Transverse colon (tissue), 4 donors: ENCODE results near the gene ADSL. TPM values are rescaled to one million over a fixed set of nuclear protein-coding genes. Genes with fewer than 3 reads are reported as not detected.

Source experiments
- DNase-seq: peaks from one replicate; pipeline ENCODE4 v3.0.0-alpha.2; 2019
- H3K27ac ChIP-seq, 4 donors: fragments of 200-600 bp; sonication (generic); 2 replicates each; pipeline ENCODE4 v1.5.1; 2016 to 2018; ENCODE audit warnings: inconsistent platforms in 4 of 4
- H3K27me3 ChIP-seq: fragments of 200-600 bp; sonication (generic); 2 replicates; pipeline ENCODE4 v1.5.1; 2017; ENCODE audit warnings: inconsistent platforms
- H3K36me3 ChIP-seq, 4 donors: fragments of 200-600 bp; sonication (generic); 2 replicates each; pipeline ENCODE4 v1.5.1; 2017 to 2019; ENCODE audit warnings: inconsistent platforms in 4 of 4
- H3K4me1 ChIP-seq, 4 donors: fragments of 200-600 bp; sonication (generic); 2 replicates each; pipeline ENCODE4 v1.5.1; 2017 to 2020; ENCODE audit warnings: inconsistent platforms in 4 of 4
- H3K4me3 ChIP-seq, 4 donors: fragments of 200-600 bp; sonication (generic); 1 replicate in 1 of 4; 2 replicates in 3 of 4; pipeline versions ENCODE4 v1.5.1 to v1.6.1; 2017 to 2019; ENCODE audit warnings: inconsistent platforms in 4 of 4
- H3K9me3 ChIP-seq, 2 donors: fragments of 200-600 bp; sonication (generic); 2 replicates each; pipeline ENCODE4 v1.5.1; 2017 to 2019; ENCODE audit warnings: inconsistent platforms in 2 of 2
- CTCF ChIP-seq, 5 experiments: fragments of 200-600 bp in 3 of 5; fragments of 450-650 bp in 2 of 5; sonication (generic) in 3 of 5; IDR thresholded peaks; 1 replicate in 2 of 5; 2 replicates in 3 of 5; pipeline ENCODE4 v1.5.1; 2016 to 2017; ENCODE audit warnings: antibody characterized with exemption in 5 of 5, inconsistent platforms in 3 of 5, mild to moderate bottlenecking in 2 of 5, moderate library complexity in 1 of 5
- EP300 ChIP-seq: sonication (generic); formaldehyde crosslinking; IDR thresholded peaks from one replicate; pipeline ENCODE4 v1.6.1; 2017; ENCODE audit warnings: antibody characterized with exemption, low read depth
- POLR2A ChIP-seq: fragments of 450-650 bp; IDR thresholded peaks from one replicate; pipeline ENCODE4 v1.6.1; 2016; ENCODE audit warnings: antibody characterized with exemption, mild to moderate bottlenecking, moderate library complexity
- POLR2AphosphoS5 ChIP-seq, 3 donors: sonication (generic); formaldehyde crosslinking; IDR thresholded peaks; one replicate each; pipeline ENCODE4 v1.6.1; 2016; ENCODE audit warnings: antibody characterized with exemption in 3 of 3
- WGBS, 2 donors: methylation state at CpG; one replicate each; pipeline ENCODE4 v1.1.5; 2018; ENCODE audit warnings: low coverage in 1 of 2; 5-methylcytosine and 5-hydroxymethylcytosine counted together
- in situ Hi-C, 4 donors: fragments of 200-750 bp; cut with MboI; loops; one replicate each; pipeline versions ENCODE4 v1.15.0 to v1.15.1; 2017; ENCODE audit warnings: low sequenced_read_pairs in 3 of 4, low pct_ligation_motif_present in 1 of 4, low pct_unique_long_range_greater_than_20kb in 1 of 4
- intact Hi-C: fragments of 100-400 bp; cut with DNase I; formaldehyde crosslinking; loops from one replicate; pipeline ENCODE4 v1.15.1; 2023; ENCODE audit warnings: low total_unique reads
- total RNA-seq, 4 donors: library from RNA; depleted of rRNA; stranded (reverse); fragments of >200 nt; gene quantifications; one replicate each; pipeline ENCODE4 v1.1.0, GENCODE V29; 2016

ADSL gene
- total RNA-seq, 4 donors from 2014 or later = 13.5 to 70.7 (median 41.8) TPM

DNA sequence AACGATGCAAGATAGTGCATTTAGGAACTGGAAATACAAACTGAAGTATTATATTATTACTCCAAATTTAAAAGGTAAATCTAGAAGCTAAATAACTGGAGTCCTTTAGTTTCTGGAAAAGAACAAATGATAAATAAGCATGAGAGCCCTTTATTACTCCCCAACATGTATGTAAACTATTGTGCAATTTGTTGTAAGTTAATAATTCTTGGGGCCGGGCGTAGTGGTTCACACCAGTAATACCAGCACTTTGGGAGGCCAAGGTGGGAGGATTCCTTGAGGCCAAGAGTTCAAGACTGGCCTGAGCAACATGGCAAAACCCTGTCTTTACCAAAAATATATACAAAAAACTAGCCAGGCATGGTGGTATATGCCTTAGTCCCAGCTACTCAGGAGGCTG is 35.2 kb downstream of the ADSL start:
- in situ Hi-C loops (no loop called here), intact Hi-C loops (no loop called here)
- TF ChIP-seq POLR2A = no peak
- TF ChIP-seq POLR2AphosphoS5 (IDR thresholded peaks at IDR 0.05) = no peak
- TF ChIP-seq EP300 = no peak
- TF ChIP-seq CTCF (IDR thresholded peaks at IDR 0.05) = no peak
- Histone ChIP-seq H3K4me3 (no peak overlapping the region), H3K9me3 (no peaks in the 10 kb centered on the region), H3K4me1 (peaks cover 0 to 26% (median 15%) of the 10 kb centered on the region in 4 donors), H3K27me3 (no peaks in the 10 kb centered on the region), H3K36me3 (no peaks in the 10 kb centered on the region), H3K27ac (no peak overlapping the region)
- WGBS, 2 donors = 83 to 87% methylated on average over 3 of the region's 3 CpGs
- no peak for DNase-seq

GRCh38 chr22:40383905-40384304 is 37.6 kb downstream of the ADSL start:
- H3K4me1 ChIP-seq = peaks cover 6 to 48% (median 17%) of the 10 kb centered on the region in 4 donors
- H3K27me3 ChIP-seq = no peaks in the 10 kb centered on the region
- H3K36me3 ChIP-seq = no peaks in the 10 kb centered on the region
- no peak overlapping the region for H3K27ac ChIP-seq
- TF ChIP-seq POLR2A = no peak
- TF ChIP-seq EP300 = no peak
- no peak for TF ChIP-seq POLR2AphosphoS5 (IDR thresholded peaks at IDR 0.05)
- TF ChIP-seq CTCF (IDR thresholded peaks at IDR 0.05) = no peak
- H3K4me3 ChIP-seq = no peak overlapping the region
- no peaks in the 10 kb centered on the region for H3K9me3 ChIP-seq
- WGBS, 2 donors = 71 to 84% methylated on average over 1 to 3 of the region's 3 CpGs
- intact Hi-C loops = no loop called here
- in situ Hi-C loops = no loop called here
- no peak for DNase-seq

DNA sequence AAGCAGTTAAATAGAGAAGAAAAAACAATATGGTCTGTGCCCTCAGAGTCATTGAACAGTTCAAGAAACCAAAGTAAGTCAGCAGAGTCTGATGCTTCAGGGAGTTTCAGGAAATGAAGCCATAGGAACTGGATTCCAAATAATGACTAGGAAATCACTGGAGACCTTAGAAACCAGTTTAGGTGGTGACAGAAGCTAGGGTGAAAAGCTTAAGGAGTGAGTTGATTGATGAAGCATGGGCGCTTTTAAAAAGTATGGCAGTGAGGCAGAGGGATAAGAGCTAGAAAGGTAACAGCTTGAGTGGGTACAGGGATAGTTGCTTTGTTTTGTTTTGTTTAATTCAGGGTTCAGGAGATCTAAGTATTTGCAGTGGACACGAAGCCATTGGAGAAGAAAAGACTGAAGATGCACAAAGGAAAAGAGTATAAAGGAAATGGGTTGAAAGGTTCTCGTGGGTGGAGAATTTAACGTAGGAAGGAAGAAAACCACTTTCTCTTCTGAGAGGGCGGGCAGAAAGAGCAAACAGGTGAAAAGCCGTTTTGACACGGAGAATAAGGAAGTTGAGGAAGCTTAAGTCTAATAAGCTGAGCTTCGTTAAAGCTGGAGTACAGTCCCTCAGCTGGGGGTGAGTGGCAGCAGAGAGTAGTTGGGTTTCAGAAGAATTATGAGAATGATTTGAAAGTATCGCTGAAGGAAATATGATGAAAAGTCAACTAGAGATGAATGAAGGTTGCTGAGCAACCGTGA is 38.9 kb downstream of the ADSL start:
- H3K36me3 ChIP-seq = no peaks in the 10 kb centered on the region
- H3K9me3 ChIP-seq = no peaks in the 10 kb centered on the region
- TF ChIP-seq POLR2AphosphoS5 (IDR thresholded peaks at IDR 0.05) = no peak
- TF ChIP-seq CTCF (IDR thresholded peaks at IDR 0.05) = peak in 2 of 5 experiments; percentile 21 to 27
- TF ChIP-seq POLR2A = no peak
- TF ChIP-seq EP300 = no peak
- peak overlapping the region in 2 of 4 donors; percentile 4 to 31 for H3K4me3 ChIP-seq
- intact Hi-C loops = no loop called here
- peaks cover 6 to 50% (median 17%) of the 10 kb centered on the region in 4 donors for H3K4me1 ChIP-seq
- in situ Hi-C loops = no loop called here
- 34 to 42% methylated on average over 9 to 10 of the region's 10 CpGs for WGBS, 2 donors
- peak overlapping the region; percentile 46 to 82 (median 77) for H3K27ac ChIP-seq
- H3K27me3 ChIP-seq = no peaks in the 10 kb centered on the region
- DNase-seq = peak; percentile 34

- peak overlapping the region; percentile 62 to 82 (median 77) for H3K27ac ChIP-seq
- TF ChIP-seq POLR2AphosphoS5 (IDR thresholded peaks at IDR 0.05) = peak in 2 of 3 donors; percentile 43 to 53
- no peak for TF ChIP-seq CTCF (IDR thresholded peaks at IDR 0.05)
- TF ChIP-seq POLR2A = peak; percentile 47
- intact Hi-C loops = no loop called here
- DNase-seq = peak; percentile 53
- no peaks in the 10 kb centered on the region for H3K36me3 ChIP-seq
- H3K4me3 ChIP-seq = no peak overlapping the region
- no peaks in the 10 kb centered on the region for H3K9me3 ChIP-seq
- in situ Hi-C loops = no loop called here
- H3K27me3 ChIP-seq = no peaks in the 10 kb centered on the region
- H3K4me1 ChIP-seq = peaks cover 6 to 55% (median 15%) of the 10 kb centered on the region in 4 donors
- 55 to 80% methylated on average over 2 to 5 of the region's 5 CpGs for whole genome bisulfite sequencing, 2 donors
Measured at GRCh38 chr22:40387746-40388145, 41.4 kb downstream of the ADSL start.
